Colonic mucosa (tissue), 4 donors: ENCODE results near the gene ZSCAN26. TPM values are rescaled to one million over a fixed set of nuclear protein-coding genes. Genes with fewer than 3 reads are reported as not detected.

ENCODE experiments used
- DNase-seq: peaks from one replicate; pipeline ENCODE4 v3.0.0-alpha.2; 2020
- H3K27ac ChIP-seq: fragments of 200-600 bp; one replicate; pipeline ENCODE4 v1.8.0; 2021
- H3K27me3 ChIP-seq: fragments of 200-600 bp; one replicate; pipeline ENCODE4 v1.8.0; 2021
- H3K36me3 ChIP-seq: fragments of 200-600 bp; one replicate; pipeline ENCODE4 v1.8.0; 2021
- H3K4me1 ChIP-seq: fragments of 200-600 bp; one replicate; pipeline ENCODE4 v1.8.0; 2021; ENCODE audit warnings: mild to moderate bottlenecking
- H3K4me3 ChIP-seq: fragments of 200-600 bp; one replicate; pipeline ENCODE4 v1.8.0; 2021
- H3K9ac ChIP-seq, 2 donors: one replicate each; pipeline ENCODE4 v1.7.0; 2013; ENCODE audit warnings: control low read depth in 2 of 2, low read depth in 2 of 2, low read length in 2 of 2
- H3K9me3 ChIP-seq: fragments of 200-600 bp; one replicate; pipeline ENCODE4 v1.8.0; 2021
- intact Hi-C: fragments of 100-400 bp; cut with DNase I; formaldehyde crosslinking; loops from one replicate; pipeline ENCODE4 v1.14.1; 2022
- total RNA-seq, 2 donors: library from RNA; stranded (reverse); fragmentation: NEBNext Ultra II Directional in 1 of 2; extraction: Animal tissue kit (Norgen Biotek cat#: 25700) in 1 of 2; gene quantifications; one replicate each; pipeline ENCODE4 v1.2.1, GENCODE V29; 2021
- TF ChIP-seq, protein P1 (sequence below): fragments of 200-600 bp; IDR thresholded peaks from one replicate; pipeline ENCODE4 v1.8.0; 2022; ENCODE audit warnings: antibody characterized with exemption, mild to moderate bottlenecking
- donor health status: healthy.
- donor health status: DM: no; HTN: no; CAD: no.
- donor health status: DM: no; HTN: no; CAD: no.

Gene ZSCAN26
- total RNA-seq, 2 donors from 2014 or later = 4.2 to 7.8 TPM

DNA sequence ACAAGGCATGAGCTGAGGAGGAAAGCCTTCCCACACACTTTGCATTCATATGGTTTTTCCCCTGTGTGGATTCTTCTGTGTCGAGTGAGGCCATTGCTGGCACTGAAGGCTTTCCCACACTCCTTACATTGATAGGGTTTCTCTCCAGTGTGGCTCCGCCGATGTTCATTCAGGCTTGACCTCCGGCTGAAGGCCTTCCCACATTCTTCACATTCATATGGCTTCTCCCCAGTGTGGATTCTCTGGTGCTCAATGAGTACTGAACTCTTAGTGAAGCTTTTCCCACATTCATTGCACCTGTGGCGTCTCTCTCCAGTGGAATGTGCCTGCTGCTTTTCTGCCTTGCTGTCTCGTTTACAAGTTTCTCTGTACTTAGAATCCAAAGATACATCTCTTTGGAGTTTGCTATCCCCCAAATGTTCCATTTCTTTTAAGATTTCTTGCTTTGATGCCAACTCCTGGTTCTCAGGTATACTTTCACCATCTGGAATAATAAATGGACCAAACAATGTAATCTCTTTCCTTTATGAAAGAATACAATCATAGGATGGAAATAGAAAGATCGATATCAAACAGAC is 59.5 kb downstream of the ZSCAN26 start:
- intact Hi-C loops = no loop called here
- no peak overlapping the region for H3K9ac ChIP-seq
- TF ChIP-seq, protein P1, sequence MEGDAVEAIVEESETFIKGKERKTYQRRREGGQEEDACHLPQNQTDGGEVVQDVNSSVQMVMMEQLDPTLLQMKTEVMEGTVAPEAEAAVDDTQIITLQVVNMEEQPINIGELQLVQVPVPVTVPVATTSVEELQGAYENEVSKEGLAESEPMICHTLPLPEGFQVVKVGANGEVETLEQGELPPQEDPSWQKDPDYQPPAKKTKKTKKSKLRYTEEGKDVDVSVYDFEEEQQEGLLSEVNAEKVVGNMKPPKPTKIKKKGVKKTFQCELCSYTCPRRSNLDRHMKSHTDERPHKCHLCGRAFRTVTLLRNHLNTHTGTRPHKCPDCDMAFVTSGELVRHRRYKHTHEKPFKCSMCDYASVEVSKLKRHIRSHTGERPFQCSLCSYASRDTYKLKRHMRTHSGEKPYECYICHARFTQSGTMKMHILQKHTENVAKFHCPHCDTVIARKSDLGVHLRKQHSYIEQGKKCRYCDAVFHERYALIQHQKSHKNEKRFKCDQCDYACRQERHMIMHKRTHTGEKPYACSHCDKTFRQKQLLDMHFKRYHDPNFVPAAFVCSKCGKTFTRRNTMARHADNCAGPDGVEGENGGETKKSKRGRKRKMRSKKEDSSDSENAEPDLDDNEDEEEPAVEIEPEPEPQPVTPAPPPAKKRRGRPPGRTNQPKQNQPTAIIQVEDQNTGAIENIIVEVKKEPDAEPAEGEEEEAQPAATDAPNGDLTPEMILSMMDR = no peak
- no peaks in the 10 kb centered on the region for H3K4me1 ChIP-seq
- peaks cover 15% of the 10 kb centered on the region for H3K36me3 ChIP-seq
- no peak for DNase-seq
- H3K4me3 ChIP-seq = no peak overlapping the region
- H3K27ac ChIP-seq = no peak overlapping the region
- H3K9me3 ChIP-seq = peaks cover 9% of the 10 kb centered on the region
- H3K27me3 ChIP-seq = no peaks in the 10 kb centered on the region

Other genes with a start within 250 kb of the ZSCAN26 start
- gene ZNF165, start 186.6 kb upstream of the ZSCAN26 start, total RNA-seq = 1 to 10 TPM; 5.3 to 9.9 TPM
- gene ZSCAN16, start 142.5 kb upstream of the ZSCAN26 start, total RNA-seq = 1 to 10 TPM; 8.3 to 8.7 TPM
- 10 to 100 TPM in 1 of 2 donors, 1 to 10 TPM in 1; 7.6 to 12.2 TPM for gene ZKSCAN8, start 125.3 kb upstream of the ZSCAN26 start, total RNA-seq
- 1 to 10 TPM; 8.9 to 9.8 TPM for gene ZSCAN9, start 41.9 kb upstream of the ZSCAN26 start, total RNA-seq
- 1 to 10 TPM; 4.9 to 5.2 TPM for gene ZKSCAN4, start 14.9 kb upstream of the ZSCAN26 start, total RNA-seq
- under 1 TPM; 0.25 to 0.29 TPM for gene NKAPL, start 7.8 kb upstream of the ZSCAN26 start, total RNA-seq
- 1 to 10 TPM; 1.0 to 2.0 TPM for gene PGBD1, start 14.4 kb downstream of the ZSCAN26 start, total RNA-seq
- 1 to 10 TPM; 6.6 to 7.0 TPM for gene ZSCAN31, start 69.0 kb downstream of the ZSCAN26 start, total RNA-seq
- 1 to 10 TPM; 4.9 to 6.1 TPM for gene ZKSCAN3, start 82.8 kb downstream of the ZSCAN26 start, total RNA-seq
- 1 to 10 TPM; 4.5 to 4.9 TPM for gene ZSCAN12, start 132.6 kb downstream of the ZSCAN26 start, total RNA-seq
- gene ZSCAN23, start 176.3 kb downstream of the ZSCAN26 start, total RNA-seq = 1 to 10 TPM; 2.6 to 3.3 TPM
- gene GPX6, start 248.7 kb downstream of the ZSCAN26 start, total RNA-seq = not detected